Caco-2 (cell line): ENCODE data around the gene CPEB3. TPM values are rescaled to one million over a fixed set of nuclear protein-coding genes. Genes with fewer than 3 reads are reported as not detected.

Experiments
- BruUV-seq: library from RNA; stranded (reverse); fragments of 400-500 nt; replicated peaks from 2 replicates; lab custom pipeline; 2021; lab: Mats Ljungman, UMichigan
- CTCF ChIA-PET: fragments of 300-600 bp; sonication (Branson Sonifier 250); formaldehyde crosslinking; loops from one replicate; lab custom pipeline; 2022; ENCODE audit warnings: antibody characterized with exemption; lab: Charles Lee
- POLR2A ChIA-PET: fragments of 300-600 bp; sonication (Branson Sonifier 250); formaldehyde crosslinking; loops from one replicate; lab custom pipeline; 2022; ENCODE audit warnings: antibody characterized with exemption; lab: Charles Lee
- DNase-seq, 2 experiments: peaks; one replicate each; pipeline versions ENCODE4 v3.0.0 to v3.0.0-alpha.2; 2020 to 2022
- H3K27me3 ChIP-seq: replicated peaks from 2 replicates; pipeline ENCODE4 v1.6.0; 2011; ENCODE audit warnings: low read length; ENCODE audit not compliant: control insufficient read depth, insufficient read depth
- H3K36me3 ChIP-seq: 2 replicates; pipeline ENCODE4 v1.5.1; 2011; ENCODE audit warnings: low read length; ENCODE audit not compliant: control insufficient read depth, insufficient read depth
- H3K4me1 ChIP-seq: fragments of 250-450 bp; sonication (Bioruptor Pico); 2 replicates; pipeline ENCODE4 v1.5.1; 2020; ENCODE audit warnings: mild to moderate bottlenecking
- H3K4me3 ChIP-seq: 2 replicates; pipeline ENCODE4 v1.5.1; 2011; ENCODE audit warnings: low read depth, mild to moderate bottlenecking, control low read depth, low read length
- H3K9me3 ChIP-seq: fragments of 250-450 bp; sonication (Bioruptor Pico); 2 replicates; pipeline ENCODE4 v1.5.1; 2020; ENCODE audit warnings: mild to moderate bottlenecking, moderate library complexity
- H3K27ac Mint-ChIP-seq: one replicate; pipeline ENCODE4 v1.8.0; 2022; ENCODE audit warnings: mixed read lengths; ENCODE audit not compliant: unreplicated experiment
- H3K27me3 Mint-ChIP-seq: one replicate; pipeline ENCODE4 v1.8.0; 2022; ENCODE audit warnings: mixed read lengths; ENCODE audit not compliant: insufficient read depth, unreplicated experiment
- H3K36me3 Mint-ChIP-seq: one replicate; pipeline ENCODE4 v1.8.0; 2022; ENCODE audit warnings: mild to moderate bottlenecking, mixed read lengths; ENCODE audit not compliant: insufficient read depth, unreplicated experiment
- H3K4me1 Mint-ChIP-seq: one replicate; pipeline ENCODE4 v1.8.0; 2022; ENCODE audit warnings: low read depth, mixed read lengths; ENCODE audit not compliant: unreplicated experiment
- H3K4me3 Mint-ChIP-seq: one replicate; pipeline ENCODE4 v1.8.0; 2022; ENCODE audit warnings: mild to moderate bottlenecking, moderate library complexity, mixed read lengths; ENCODE audit not compliant: unreplicated experiment
- H3K9me3 Mint-ChIP-seq: one replicate; pipeline ENCODE4 v1.8.0; 2022; ENCODE audit warnings: mixed read lengths; ENCODE audit not compliant: unreplicated experiment
- intact Hi-C: fragments of 100-400 bp; cut with micrococcal nuclease; formaldehyde crosslinking; loops from one replicate; pipeline ENCODE4 v1.10.0; 2022; ENCODE audit not compliant: unreplicated experiment
- total RNA-seq: library from RNA; stranded (reverse); gene quantifications from 2 replicates; pipeline ENCODE4 v1.2.3, GENCODE V29; 2022
- TF ChIP-seq, protein P1 (sequence below), 2 experiments: fragments of 200-600 bp in 1 of 2; IDR thresholded peaks; 1 replicate in 1 of 2; 2 replicates in 1 of 2; pipeline versions ENCODE4 v1.5.1 to v1.8.0; 2011 to 2022; ENCODE audit warnings: antibody characterized with exemption in 1 of 2, control low read depth in 1 of 2, inconsistent platforms in 1 of 2, low read depth in 1 of 2, low read length in 1 of 2, mild to moderate bottlenecking in 1 of 2, moderate library complexity in 1 of 2; ENCODE audit not compliant: insufficient read depth in 1 of 2, severe bottlenecking in 1 of 2, unreplicated experiment in 1 of 2

The CPEB3 gene
- total RNA-seq, 1 experiment from 2014 or later, result 2.3 TPM

DNA sequence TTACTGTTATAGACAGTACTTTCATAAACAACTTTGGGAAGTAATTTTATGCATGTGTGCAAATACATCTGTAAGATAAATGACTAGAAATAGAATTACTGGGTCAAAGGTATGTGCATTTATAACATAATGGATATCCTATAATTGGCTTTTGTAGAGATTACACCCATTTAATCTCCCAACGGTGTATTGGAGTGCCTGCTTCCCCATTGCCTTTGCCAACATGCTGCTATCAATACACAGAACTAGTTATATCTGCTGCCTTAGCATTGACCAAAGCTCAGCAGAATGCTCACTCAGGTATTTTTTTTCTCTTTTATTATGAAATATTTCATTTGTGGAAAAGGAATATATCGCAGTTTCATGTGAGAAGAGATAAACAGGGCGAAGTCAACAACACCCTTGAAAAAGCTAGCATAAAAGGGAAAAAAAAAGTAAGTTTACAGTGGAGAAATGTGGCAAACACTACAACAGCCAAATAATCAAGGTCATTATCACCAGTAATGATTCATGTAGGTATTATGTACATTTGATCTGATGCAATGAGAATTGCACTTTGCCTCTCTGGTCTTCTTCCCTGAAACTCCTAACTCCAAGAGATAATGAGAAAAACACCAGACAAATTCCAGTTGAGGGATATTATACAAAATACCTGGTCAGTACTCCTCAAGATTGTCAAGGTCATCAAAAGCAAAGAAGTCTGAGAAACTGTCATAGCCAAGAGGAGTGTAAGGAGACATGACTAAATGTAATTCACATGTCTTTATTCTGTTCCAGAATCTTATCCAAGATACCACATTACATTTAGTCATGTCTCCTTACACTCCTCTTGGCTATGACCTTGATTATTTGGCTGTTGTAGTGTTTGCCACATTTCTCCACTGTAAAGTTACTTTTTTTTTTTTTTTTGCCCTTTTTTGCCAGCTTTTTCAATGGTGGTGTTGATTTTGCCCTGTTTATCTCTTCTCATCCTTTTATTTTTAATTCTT, 36.9 kb upstream of the CPEB3 start:
- H3K4me1 ChIP-seq, result no peaks in the 10 kb centered on the region
- no peak overlapping the region for H3K27ac Mint-ChIP-seq
- H3K9me3 Mint-ChIP-seq, result no peaks in the 10 kb centered on the region
- H3K4me1 Mint-ChIP-seq, result peaks cover 20% of the 10 kb centered on the region
- H3K36me3 ChIP-seq, result no peaks in the 10 kb centered on the region
- no peak for DNase-seq
- H3K9me3 ChIP-seq, result no peaks in the 10 kb centered on the region
- TF ChIP-seq, protein P1, sequence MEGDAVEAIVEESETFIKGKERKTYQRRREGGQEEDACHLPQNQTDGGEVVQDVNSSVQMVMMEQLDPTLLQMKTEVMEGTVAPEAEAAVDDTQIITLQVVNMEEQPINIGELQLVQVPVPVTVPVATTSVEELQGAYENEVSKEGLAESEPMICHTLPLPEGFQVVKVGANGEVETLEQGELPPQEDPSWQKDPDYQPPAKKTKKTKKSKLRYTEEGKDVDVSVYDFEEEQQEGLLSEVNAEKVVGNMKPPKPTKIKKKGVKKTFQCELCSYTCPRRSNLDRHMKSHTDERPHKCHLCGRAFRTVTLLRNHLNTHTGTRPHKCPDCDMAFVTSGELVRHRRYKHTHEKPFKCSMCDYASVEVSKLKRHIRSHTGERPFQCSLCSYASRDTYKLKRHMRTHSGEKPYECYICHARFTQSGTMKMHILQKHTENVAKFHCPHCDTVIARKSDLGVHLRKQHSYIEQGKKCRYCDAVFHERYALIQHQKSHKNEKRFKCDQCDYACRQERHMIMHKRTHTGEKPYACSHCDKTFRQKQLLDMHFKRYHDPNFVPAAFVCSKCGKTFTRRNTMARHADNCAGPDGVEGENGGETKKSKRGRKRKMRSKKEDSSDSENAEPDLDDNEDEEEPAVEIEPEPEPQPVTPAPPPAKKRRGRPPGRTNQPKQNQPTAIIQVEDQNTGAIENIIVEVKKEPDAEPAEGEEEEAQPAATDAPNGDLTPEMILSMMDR (IDR thresholded peaks at IDR 0.05; ENCODE audit: insufficient read depth in 1 of 2, low read depth in 1 of 2, low read length in 1 of 2, severe bottlenecking in 1 of 2, unreplicated experiment in 1 of 2), result no peak
- no peak overlapping the region for H3K4me3 Mint-ChIP-seq
- intact Hi-C loops, result no loop called here
- POLR2A ChIA-PET, result no interaction called here
- no peaks in the 10 kb centered on the region for H3K27me3 Mint-ChIP-seq
- CTCF ChIA-PET, result interaction anchor here (0.6 kb wide), 2 partner anchors 25 to 271 kb away, joined by 4 read pairs; no protein-coding TSS in a partner anchor
- H3K4me3 ChIP-seq, result no peak overlapping the region
- no TSS peak for BruUV-seq
- peaks cover 9% of the 10 kb centered on the region for H3K36me3 Mint-ChIP-seq
- H3K27me3 ChIP-seq, result no peaks in the 10 kb centered on the region

GRCh38 chr10:92323079-92323478, 32.2 kb upstream of the CPEB3 start:
- Histone ChIP-seq H3K4me1 (no peaks in the 10 kb centered on the region), H3K36me3 (no peaks in the 10 kb centered on the region), H3K4me3 (no peak overlapping the region), H3K27me3 (no peaks in the 10 kb centered on the region), H3K9me3 (no peaks in the 10 kb centered on the region)
- peaks cover 14% of the 10 kb centered on the region for H3K4me1 Mint-ChIP-seq
- no peak overlapping the region for H3K27ac Mint-ChIP-seq
- H3K27me3 Mint-ChIP-seq, result no peaks in the 10 kb centered on the region
- H3K4me3 Mint-ChIP-seq, result no peak overlapping the region
- POLR2A ChIA-PET, result no interaction called here
- H3K9me3 Mint-ChIP-seq, result no peaks in the 10 kb centered on the region
- TF ChIP-seq, protein P1 (IDR thresholded peaks at IDR 0.05; ENCODE audit: insufficient read depth in 1 of 2, low read depth in 1 of 2, low read length in 1 of 2, severe bottlenecking in 1 of 2, unreplicated experiment in 1 of 2), result no peak
- intact Hi-C loops, result no loop called here
- H3K36me3 Mint-ChIP-seq, result peaks cover 16% of the 10 kb centered on the region
- no peak for DNase-seq
- CTCF ChIA-PET, result no interaction called here
- no TSS peak for BruUV-seq

- no TSS peak for BruUV-seq
- DNase-seq, result no peak
- H3K4me3 ChIP-seq, result no peak overlapping the region
- no peaks in the 10 kb centered on the region for H3K4me1 ChIP-seq
- Mint-ChIP-seq H3K9me3 (no peaks in the 10 kb centered on the region), H3K36me3 (peaks cover 27% of the 10 kb centered on the region), H3K4me1 (no peaks in the 10 kb centered on the region), H3K4me3 (no peak overlapping the region), H3K27me3 (no peaks in the 10 kb centered on the region), H3K27ac (no peak overlapping the region)
- H3K9me3 ChIP-seq, result no peaks in the 10 kb centered on the region
- H3K36me3 ChIP-seq, result no peaks in the 10 kb centered on the region
- POLR2A ChIA-PET, result no interaction called here
- no peaks in the 10 kb centered on the region for H3K27me3 ChIP-seq
- intact Hi-C loops, result no loop called here
- TF ChIP-seq, protein P1 (IDR thresholded peaks at IDR 0.05; ENCODE audit: insufficient read depth in 1 of 2, low read depth in 1 of 2, low read length in 1 of 2, severe bottlenecking in 1 of 2, unreplicated experiment in 1 of 2), result no peak
- CTCF ChIA-PET, result no interaction called here
Measured at GRCh38 chr10:92316610-92317009, 25.7 kb upstream of the CPEB3 start.
